HG03520 (cell line): ENCODE data around the gene OSMR.

ENCODE experiments used
- ATAC-seq: cut with Tn5 transposase; IDR thresholded peaks from one replicate; pipeline ENCODE4 v1.9.1; 2021; ENCODE audit warnings: mild to moderate bottlenecking, moderate library complexity; ENCODE audit not compliant: unreplicated experiment

OSMR gene

DNA sequence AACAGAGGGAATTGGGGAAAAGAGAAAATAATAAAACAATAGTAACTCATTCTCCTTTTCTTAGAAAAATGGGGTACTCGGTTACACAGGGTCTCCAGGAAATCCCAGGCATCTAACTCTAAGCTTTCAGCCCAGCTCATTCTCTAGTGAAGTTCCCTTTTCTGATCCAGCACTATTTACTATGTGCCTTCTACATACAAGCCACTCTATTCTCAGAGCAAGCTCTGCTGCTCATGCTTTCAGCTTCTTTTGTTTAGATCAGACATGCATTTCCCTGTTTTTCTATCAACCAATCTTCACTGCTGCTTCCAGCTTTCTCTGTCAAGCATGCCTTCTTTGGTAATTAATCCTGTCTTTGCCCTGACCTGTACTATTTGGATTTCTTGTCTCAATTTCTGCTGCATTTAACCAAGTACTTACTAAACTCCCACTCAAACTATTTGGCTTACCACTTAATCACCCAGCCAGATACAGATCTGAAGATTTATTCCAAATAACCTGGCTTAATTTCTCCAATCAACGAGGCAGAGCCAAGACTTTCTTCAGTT, 25.3 kb downstream of the OSMR start:
- no peak for ATAC-seq

DNA sequence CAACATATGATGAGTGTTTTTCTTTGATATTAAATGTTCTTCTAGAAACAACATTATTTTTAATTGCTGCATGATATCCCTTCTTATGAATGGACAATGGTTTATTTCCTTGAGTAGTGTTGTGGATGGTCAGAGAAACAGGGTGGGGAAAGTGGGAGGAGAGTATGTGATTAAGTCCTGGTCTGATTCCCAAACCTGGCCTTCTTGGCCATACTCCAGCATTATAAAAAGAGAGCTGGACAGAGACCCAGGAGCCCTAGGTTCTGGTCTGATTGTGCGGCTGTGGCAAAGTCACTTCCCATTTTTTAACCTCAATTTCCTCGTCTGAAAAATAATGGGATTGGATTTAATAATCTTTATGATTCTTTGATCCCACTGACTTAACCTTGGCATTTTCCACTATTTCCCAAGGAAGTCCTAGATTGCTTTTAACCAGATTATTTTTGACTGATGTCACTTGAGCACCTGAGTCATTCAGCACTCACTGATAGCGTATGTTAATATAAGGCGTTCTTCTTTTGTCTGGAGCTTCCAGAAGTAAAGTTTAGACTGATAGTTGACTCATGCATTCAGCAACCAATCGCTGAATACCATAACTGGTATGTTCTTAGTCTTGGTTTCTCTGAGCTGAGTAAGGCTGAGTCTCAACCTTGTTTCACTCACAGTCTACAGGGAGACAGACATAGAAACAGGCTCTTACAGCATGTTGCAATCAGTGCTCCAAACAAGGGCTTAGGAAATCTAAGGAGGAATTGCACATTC, 26.2 kb downstream of the OSMR start:
- ATAC-seq = no peak

DNA sequence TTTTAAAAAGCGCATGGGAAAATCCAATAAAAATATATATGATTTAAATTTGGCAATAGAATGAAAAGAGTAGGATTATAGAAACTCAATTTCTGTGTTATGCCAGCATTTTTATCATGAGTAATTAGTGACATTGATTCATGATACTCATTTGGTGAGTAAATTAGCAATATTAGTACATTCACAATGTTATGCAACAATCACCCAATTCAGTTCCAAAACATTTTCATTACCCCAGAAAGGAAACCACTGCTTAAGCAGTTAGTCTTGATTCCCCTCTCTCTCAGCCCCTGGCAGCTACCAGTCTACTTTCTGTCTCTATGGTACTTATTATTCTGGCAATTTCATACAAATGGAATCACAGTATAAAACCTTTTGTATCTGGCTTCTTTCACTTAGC, 27.0 kb downstream of the OSMR start:
- ATAC-seq = no peak

DNA sequence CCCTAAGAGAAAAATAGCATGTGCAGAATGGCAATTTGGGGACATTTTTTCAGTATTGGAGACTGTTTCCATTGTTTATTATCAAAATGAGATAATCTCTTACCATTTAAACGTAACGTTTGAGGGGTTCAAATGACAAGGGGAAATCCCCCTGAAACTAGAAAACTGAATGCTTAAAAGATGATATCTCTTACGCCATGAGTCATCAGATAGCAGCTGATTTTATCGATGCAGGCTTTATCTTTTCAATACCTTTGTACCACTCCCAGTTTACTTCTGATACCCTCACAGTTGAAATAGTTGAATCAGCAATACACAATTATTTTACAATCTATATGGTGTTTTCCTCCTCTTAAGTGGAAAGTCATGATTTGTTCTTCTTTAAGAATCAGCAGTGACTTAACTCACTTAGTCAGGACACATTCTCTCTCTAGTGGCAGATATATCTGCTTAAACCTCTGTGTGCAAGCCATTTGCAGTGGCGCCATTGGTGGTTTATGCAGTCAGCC, 29.2 kb downstream of the OSMR start:
- ATAC-seq = no peak

DNA sequence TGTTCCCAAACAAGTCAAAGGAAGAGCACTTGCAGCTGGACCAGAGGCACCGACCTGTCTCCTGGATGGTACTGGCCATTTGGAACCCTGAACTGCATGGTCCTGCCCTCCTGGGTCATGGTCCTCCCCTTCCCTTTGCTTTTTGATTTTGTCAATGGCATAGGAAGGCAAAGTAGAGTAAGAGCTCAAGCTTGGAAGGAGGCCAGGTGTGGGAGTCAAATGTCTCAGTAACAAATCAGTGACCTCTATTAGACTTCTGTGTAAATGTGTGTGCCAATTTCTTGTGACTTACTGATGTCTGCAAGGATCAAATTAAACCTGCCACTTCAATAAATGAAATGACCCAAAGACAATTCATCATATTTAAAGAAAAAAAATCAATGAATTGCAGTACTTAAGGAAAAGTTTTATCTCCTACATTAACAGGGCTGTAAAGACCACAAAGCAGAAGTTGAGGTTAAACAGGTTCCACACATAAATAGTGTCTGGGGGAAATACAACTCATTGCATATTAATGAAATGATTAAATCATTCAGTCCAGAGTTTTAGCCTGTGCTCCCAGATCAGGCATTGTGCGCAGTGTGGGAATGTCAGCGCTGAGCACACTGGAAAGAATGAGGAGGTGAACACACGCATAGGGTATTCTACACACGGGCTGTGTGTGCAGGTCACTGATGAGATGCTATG, 32.7 kb downstream of the OSMR start:
- no peak for ATAC-seq

DNA sequence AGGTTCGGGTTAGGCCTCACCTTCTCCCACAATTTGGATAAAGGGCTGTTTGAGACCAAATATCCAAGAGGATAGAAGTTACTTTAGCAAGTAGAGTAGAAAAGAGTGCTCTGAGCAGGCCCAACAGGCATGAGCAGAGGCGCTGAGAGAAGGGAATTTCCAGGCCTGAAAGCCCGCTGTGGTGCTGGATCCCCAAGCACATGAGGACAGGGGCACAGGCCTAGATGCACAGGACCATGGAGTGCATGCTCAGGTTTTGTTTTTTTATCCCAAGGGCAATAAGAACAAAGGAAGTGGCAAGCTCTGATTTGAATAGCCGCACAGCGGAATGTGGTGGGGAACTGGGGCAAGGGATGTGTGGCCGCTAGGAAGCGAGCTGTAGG, 33.3 kb downstream of the OSMR start:
- no peak for ATAC-seq

DNA sequence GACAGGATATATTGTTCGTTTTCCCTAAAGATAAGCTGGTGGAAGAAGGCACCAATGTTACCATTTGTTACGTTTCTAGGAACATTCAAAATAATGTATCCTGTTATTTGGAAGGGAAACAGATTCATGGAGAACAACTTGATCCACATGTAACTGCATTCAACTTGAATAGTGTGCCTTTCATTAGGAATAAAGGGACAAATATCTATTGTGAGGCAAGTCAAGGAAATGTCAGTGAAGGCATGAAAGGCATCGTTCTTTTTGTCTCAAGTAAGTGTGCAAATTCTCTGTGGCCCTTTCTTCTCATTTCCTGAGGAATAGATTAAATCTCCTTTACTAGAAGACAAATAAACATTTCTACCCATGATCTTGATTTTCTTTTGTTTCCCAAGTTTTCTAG, 38.0 kb downstream of the OSMR start:
- no peak for ATAC-seq

DNA sequence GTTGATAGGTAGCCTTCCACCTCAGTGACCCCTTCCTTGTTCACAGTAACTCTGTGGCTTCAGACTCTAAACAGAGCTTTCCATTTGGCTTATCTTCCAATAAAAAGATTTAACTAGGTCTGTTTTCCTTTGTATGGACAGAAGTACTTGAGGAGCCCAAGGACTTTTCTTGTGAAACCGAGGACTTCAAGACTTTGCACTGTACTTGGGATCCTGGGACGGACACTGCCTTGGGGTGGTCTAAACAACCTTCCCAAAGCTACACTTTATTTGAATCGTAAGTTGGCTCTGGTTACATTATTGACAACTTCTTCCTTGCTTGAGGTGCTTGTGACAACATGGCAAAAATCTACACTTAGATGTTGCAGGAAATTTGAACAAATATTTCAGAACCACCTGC, 39.4 kb downstream of the OSMR start:
- no peak for ATAC-seq

DNA sequence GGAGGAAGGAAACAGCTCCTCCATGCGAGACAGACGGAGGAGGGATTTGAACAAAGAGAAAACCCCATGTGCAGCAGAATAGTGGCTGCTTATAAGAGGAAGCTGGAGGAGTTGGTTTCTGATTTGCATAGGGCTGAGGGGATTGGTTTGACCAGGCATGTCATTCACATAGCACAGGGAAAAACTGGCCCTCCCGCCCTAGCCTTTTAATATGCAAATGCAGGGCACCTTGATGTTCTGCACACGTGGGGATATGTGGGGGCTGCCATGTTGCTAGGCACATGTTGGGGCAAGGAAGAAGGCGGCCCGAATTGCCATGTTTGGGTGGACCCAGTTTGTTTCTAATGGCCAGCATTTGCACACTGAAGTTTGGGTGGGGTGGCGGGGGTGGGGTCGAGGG, 42.2 kb downstream of the OSMR start:
- no peak for ATAC-seq

DNA sequence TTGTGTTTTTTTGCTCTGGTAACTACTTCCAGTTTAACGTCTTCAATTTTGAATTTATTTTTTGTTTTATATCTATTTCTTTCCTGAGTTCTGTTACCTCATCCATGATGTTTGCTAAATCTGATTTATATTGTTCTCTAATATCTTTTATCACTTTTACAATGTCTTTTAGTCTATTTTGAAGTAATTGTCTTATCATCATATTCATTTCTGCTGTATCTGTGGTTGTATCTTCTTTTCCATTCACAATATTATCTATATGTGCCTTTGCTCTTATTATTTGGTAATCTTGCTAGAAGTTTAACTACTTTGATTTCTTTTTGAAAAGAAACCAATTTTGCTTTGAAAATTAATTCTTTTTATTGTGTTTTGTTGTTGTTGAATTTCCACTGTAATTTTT, 43.6 kb downstream of the OSMR start:
- ATAC-seq = no peak

DNA sequence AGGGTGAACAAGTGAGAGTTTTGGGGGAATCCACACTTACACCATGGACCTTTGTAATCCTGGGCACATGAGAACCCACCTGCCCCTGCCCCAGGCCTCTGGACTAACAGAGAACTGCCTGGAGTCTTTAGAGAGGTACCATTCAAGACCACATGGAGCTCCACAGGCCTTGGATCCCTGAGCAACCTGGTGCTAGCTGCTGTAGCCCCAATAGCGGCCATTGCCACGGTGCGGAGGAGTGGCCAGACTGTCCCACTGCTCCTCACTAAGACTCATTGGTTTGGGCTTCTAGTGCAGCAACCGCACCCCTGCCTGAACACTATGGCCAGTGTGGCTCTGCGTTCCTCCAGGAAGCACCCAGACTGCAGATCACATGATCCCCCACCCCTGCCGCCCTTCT, 45.8 kb downstream of the OSMR start:
- ATAC-seq = no peak

DNA sequence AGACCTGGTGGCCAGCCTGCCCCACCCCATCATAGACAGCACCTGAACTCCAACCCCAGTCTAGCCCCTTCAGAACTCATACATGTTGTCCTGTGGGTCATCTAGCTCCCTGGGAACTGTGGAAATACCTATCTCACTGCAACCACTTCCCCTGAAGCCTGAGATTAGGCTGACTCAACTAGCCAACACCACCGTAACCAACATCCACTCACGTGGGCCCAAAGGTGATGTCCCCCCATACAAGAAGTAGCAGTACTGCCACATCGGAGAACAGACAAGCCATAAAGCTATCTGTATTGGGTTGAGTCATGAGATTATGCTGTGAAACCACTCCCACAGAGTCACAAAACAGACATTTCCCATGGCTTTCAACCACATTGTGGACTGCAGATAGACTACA, 46.6 kb downstream of the OSMR start:
- ATAC-seq = no peak

DNA sequence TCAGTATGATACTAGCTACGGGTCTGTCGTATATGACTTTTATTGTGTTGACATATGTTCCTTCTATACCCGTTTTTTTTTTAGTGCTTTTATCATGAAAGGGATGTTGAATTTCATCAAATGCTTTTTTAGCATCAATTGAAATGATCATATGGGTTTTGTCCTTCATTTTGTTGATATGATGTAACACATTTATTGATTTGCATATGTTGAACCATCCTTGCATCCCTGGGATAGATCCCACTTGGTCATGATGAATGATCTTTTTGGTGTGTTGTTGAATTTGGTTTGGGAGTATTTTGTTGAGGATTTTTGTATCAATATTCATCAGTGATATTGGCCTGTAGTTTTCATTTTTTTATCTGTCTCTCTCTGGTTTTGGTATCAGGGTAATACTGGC, 50.9 kb downstream of the OSMR start:
- no peak for ATAC-seq

DNA sequence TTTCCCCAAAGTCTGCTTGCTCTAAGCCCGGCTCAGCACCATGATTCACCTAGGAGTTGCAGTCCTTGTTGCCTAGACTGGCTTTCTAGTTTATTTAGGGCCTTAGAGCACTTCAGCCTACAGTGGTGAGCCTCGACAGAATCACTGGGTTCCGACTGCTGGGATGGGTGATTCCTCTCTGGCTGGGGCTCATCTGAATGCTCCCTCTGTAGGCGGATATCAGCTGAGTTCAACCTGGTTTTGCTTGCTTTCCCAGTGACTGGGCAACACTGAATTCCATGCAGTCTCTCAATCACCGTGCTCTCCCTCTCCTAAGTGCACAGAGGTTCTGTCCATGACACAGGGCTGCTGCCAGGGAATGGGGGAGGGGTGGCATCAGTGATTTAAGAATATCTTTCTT, 54.1 kb downstream of the OSMR start:
- ATAC-seq = no peak

DNA sequence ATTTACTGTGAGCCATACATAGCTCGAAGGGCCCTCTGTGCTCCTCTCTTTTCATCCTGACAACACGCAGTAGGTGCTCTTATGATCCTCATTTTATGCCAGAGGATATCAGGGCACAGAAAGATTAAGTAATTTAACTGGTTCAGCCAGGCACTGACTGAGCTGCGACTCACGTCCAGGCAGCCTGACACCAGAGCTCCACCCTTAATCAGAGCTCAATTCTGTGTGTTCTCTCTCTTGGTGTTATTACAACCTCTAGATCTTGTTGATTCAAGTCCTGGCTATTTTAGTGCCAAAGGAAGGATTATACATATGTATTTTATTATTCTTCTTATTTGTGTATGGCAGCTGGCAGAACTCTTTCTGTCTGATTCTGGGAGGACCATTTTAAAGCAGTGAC, 59.7 kb downstream of the OSMR start:
- ATAC-seq = no peak

DNA sequence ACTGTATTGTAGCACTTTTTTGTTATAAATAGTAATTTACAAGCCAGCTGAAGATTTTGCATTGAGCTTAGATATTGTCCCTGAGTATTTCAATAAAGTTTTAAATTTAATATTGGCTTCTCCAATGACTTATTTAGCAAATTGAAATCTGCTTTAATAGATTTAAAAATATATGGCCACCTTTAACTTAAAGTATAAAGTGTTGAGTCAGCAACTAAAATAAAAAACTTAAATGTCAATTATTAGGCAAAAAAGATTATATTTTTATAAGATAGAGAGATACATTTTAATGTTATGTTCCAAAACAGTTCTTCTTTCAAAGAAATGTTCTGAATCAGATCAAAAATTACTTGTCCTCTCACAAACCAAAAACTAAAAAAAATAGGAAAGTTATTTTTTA, 60.7 kb downstream of the OSMR start:
- no peak for ATAC-seq

DNA sequence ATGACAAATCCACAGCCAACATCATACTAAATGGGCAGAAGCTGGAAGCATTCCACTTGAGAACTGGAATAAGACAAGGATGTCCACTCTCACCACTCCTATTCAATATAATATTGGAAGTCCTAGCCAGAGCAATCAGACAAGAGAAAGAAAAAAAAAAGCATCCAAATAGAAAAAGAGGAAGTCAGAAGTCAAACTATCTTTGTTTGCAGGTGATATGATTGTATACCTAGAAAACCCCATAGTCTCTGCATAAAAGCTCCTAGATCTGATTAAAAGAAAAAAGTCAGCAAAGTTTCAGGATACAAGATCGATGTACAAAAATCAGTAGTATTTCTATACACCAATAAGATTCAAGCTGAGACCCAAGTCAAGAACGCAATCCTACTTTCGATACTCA, 66.1 kb downstream of the OSMR start:
- no peak for ATAC-seq

DNA sequence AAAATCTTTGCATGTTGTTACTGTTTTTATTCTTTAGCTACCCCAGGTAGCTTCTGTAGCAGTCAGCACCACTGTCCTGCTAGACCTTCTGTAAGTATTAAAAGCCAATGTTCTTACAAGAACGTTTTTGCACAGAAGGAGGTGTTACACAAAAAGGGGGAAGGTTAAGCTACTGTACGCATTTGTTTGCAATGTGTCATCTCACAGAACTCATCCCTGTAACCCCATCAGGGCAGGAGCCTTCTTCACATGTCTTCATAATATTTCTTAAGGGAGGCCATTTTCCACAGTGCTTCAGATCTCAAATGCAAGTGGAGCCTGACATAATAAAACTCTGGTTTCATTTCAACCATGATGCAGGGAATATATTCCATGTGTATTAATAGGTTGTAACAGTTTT, 67.9 kb downstream of the OSMR start:
- ATAC-seq = no peak

DNA sequence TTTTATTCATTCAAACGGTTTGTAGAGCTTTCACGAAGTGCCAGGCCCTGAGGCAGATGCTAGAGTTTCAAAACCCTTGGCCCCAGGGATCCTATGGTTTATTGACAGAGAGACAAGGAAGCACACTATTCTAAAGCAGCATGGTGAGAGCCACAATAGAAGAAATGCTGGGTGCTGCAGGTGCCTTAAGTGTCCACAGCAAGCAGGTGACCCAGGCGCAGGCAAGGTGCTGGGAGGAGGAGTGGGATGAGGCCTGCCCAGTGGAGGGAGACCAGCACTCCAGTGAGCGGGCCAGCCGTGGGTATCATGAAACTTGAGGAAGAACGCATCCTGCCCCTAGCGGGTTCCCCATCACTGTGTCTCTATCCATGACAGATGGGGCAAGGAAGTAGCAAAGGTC, 71.0 kb downstream of the OSMR start:
- ATAC-seq = no peak

DNA sequence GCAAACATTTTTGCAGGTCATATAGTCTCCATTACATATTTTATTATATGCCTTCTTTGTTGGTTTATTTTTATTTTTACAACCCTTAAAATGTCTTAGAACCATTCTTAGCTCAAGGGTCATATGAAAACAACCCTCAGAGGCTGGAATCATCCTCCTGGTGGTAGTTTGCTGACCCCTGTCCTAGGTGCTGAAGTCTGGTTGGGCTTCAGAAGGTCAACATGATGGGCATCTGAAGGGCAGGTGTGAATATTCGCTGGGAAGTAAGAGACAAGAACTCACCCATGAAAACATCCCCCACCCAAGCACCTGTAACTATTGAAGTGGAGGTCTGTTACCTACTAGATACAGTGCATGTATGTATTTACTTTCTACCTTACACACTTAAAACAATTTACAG, 75.4 kb downstream of the OSMR start:
- no peak for ATAC-seq

DNA sequence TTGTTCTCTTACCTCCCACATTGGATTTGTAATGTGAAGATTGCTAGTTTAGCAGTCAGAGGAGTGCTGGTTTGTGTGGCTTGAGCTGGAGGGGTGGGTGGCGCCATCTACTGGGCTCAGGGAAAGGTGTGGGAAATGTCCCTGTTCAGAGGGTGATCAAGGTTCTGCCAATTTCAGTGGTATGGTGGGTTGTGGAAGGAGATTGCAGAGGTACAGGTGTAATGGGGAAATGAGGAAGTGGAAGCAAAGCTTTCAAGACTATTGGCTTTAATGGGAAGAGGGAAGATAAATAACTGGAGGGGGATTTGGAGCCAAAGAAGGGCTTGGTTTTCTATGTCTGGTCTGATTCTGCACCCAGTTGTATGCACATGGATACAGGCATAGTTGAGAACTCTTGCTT, 76.4 kb downstream of the OSMR start:
- peak; percentile 92 for ATAC-seq

DNA sequence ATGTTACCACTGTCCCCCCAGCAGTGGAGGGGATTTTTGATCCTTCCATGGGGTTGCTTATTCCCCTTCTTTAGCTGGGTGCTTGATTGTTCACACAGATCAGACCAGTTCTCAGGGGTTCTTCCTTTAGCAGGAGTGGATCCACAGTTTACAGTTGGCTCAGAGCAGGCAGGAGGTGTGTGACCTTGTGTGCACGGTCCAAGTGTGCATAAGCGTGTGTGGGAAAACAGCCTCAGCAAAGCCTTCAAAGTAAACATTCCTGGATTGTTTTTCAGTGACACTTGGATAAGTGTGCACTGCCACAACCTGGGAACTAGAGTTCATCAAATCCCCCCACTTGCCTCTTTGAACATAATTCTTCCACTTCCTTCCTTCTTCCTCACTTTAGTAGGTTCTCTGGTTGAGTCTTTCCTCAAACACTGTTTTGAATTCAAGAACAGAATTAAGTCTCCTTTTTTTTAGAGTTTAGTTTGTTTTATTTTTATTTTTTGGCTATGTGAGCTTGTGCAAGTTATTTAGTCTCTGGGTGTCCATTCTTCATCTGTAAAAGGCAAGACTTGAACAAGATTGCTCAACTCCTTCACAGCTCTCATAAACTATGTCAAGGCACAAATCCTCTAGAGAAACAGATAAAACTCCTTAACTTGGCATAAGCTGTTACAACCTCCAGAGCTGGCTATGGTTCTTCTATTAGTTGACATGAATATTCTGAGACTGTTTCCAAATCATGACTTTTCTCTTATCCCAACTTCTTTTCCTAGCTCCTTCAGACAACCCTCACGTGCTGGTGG, 78.0 kb downstream of the OSMR start:
- no peak for ATAC-seq
